LNCaP clone FGC (cell line): Measurements from ENCODE around the gene KCNH4.

Experiments
- DNase-seq: peaks from one replicate; pipeline ENCODE4 v3.0.0-alpha.2; 2011; ENCODE audit warnings: low read depth
- H3K4me3 ChIP-seq: 2 replicates; pipeline ENCODE4 v1.5.1; 2011; ENCODE audit warnings: mild to moderate bottlenecking, low read depth, low read length, control low read depth
- CTCF ChIP-seq: IDR thresholded peaks from 2 replicates; pipeline ENCODE4 v1.5.1; 2012; ENCODE audit warnings: mild to moderate bottlenecking; ENCODE audit not compliant: control insufficient read depth, insufficient read depth; ENCODE audit errors: extremely low read depth

Gene KCNH4

DNA sequence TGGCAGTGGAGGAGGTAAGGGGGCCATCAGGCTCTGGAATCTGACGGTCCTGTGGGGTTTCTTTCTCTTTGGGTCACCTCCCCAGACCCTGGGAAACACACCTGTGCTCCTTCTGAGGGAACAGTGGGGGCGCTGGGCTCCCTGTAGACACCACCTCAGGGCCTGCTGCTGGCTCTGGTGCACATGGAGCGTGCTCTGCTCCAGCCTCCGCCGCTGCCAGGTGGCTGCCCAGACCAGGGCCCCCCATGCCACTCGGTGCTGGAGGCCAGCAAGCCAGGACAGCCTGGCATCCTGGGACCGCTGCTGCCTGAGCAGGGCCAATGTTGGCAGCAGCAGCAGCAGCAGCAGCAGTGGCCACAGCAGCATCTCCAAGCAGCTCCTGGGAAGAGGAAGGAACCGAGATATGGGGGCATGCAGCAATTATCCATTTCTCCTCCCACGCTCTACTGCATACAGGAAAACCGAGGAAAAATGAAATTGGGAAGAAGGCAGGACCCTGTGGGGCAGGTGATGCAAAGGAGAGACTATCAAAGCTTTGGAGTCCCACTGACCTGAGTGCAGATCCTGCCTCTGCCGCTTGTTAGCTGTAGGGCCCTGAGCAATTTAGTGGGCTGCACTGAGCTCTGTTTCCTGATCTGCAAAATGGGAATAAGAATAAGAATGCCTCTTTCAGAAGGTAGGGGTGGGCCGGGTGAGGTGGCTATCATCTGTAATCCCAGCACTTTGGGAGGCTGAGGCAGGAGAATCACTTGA lies 12.4 kb upstream of the KCNH4 start:
- peak overlapping the region; percentile 66 for H3K4me3 ChIP-seq
- TF ChIP-seq CTCF, result no peak
- no peak for DNase-seq

DNA sequence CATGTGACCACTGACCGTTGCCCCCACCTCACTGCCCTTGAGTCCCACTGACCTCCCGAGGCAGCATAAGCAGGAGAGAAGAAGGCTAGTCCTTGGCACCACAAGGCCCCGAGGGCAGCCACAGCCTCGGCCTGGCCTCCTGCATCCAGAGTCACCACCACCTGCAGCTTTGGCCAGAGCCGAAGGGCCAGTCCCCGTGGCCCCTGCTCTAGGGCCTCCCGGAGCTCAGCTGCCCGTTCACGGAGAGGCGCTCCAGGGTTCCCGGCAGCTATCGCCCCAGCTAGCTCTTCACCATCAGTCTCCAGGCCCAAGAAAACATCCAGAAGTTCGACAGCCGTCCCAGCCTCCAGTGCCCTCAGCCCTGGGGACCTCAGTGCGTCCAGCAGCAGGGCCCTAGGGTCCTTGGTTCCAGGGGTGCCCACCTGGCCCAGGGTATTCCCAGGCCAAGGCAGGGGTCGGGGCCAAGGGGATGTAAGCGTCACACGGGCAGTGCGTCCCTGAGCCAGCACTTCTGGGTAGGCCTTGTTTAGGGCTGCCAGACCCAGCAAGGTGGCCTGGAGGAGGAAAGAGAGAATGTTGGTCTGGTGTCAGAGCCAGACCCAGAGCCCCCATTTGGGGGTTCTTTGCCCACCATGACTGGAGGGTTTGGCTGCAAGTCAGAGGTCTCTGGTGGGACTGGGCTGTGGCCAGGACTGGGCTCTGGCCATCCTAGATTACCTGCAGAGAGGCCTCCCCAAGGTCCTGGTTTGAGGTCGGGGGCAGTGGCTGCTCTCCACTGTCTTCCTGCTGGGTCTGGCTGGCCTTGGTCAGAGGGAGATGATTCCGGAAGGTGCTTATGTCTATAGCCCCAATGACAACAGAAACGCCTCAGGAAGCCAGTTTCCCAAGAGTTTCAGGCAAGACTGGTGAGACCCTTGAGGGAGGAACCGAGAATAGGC lies 11.5 kb upstream of the KCNH4 start:
- H3K4me3 ChIP-seq, result no peak overlapping the region
- TF ChIP-seq CTCF, result no peak
- DNase-seq, result no peak

DNA sequence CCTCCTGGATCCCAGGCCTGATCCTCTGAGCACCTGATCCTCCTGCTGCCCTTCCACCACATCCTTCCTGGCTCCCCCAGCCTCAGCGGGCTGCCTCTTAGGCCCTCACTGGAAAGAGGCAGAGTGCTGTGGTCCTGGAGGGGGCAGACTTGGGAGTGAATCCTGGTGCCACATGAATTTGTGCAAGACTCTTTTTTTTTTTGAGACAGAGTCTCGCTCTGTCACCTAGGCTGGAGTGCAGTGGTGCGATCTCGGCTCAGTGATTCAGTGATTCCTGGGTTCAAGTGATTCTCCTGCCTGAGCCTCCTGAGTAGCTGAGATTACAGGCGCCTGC lies 10.3 kb upstream of the KCNH4 start:
- no peak for TF ChIP-seq CTCF
- no peak for DNase-seq
- no peak overlapping the region for H3K4me3 ChIP-seq

- no peak for DNase-seq
- H3K4me3 ChIP-seq, result no peak overlapping the region
- TF ChIP-seq CTCF, result no peak
Observed at GRCh38 chr17:42190491-42191274, 9.7 kb upstream of the KCNH4 start.

GRCh38 chr17:42189651-42189965 lies 8.7 kb upstream of the KCNH4 start:
- TF ChIP-seq CTCF, result no peak
- no peak overlapping the region for H3K4me3 ChIP-seq
- DNase-seq, result no peak

GRCh38 chr17:42188749-42189650 lies 8.1 kb upstream of the KCNH4 start:
- no peak for DNase-seq
- no peak for TF ChIP-seq CTCF
- H3K4me3 ChIP-seq, result no peak overlapping the region
